WERI-Rb-1 (cell line): ENCODE results near the gene RTP3.

ENCODE experiments used
- DNase-seq: peaks from one replicate; pipeline ENCODE4 v3.0.0-alpha.2; 2020
- H3K27ac ChIP-seq: fragments of 250-450 bp; sonication (Bioruptor Pico); 2 replicates; pipeline ENCODE4 v1.5.1; 2020; ENCODE audit warnings: mild to moderate bottlenecking, moderate library complexity
- H3K27me3 ChIP-seq: fragments of 250-450 bp; sonication (Bioruptor Pico); 2 replicates; pipeline ENCODE4 v1.5.1; 2021; ENCODE audit warnings: mild to moderate bottlenecking, low read depth, moderate library complexity; ENCODE audit not compliant: insufficient read depth, severe bottlenecking
- H3K36me3 ChIP-seq: fragments of 250-450 bp; sonication (Bioruptor Pico); 2 replicates; pipeline ENCODE4 v1.5.1; 2020; ENCODE audit warnings: mild to moderate bottlenecking, moderate library complexity
- H3K4me3 ChIP-seq: 2 replicates; pipeline ENCODE4 v1.5.1; 2011; ENCODE audit warnings: low read depth, mild to moderate bottlenecking, control low read depth, low read length
- H3K9me3 ChIP-seq: fragments of 250-450 bp; sonication (Bioruptor Pico); 2 replicates; pipeline ENCODE4 v1.5.1; 2021; ENCODE audit warnings: mild to moderate bottlenecking, moderate library complexity; ENCODE audit not compliant: severe bottlenecking
- CTCF ChIP-seq: IDR thresholded peaks from 2 replicates; pipeline ENCODE4 v1.5.1; 2011; ENCODE audit warnings: low read depth, mild to moderate bottlenecking, control low read depth, inconsistent platforms, low read length

RTP3 gene

GRCh38 chr3:46463120-46463867 is 34.5 kb upstream of the RTP3 start:
- Histone ChIP-seq H3K27ac (no peak overlapping the region), H3K27me3 (peaks cover 28% of the 10 kb centered on the region), H3K36me3 (no peaks in the 10 kb centered on the region), H3K4me3 (no peak overlapping the region), H3K9me3 (no peaks in the 10 kb centered on the region)
- DNase-seq = no peak
- no peak for TF ChIP-seq CTCF

- Histone ChIP-seq H3K36me3 (no peaks in the 10 kb centered on the region), H3K27me3 (peaks cover 28% of the 10 kb centered on the region), H3K9me3 (no peaks in the 10 kb centered on the region), H3K4me3 (no peak overlapping the region), H3K27ac (no peak overlapping the region)
- TF ChIP-seq CTCF = no peak
- DNase-seq = no peak
These were observed 33.9 kb upstream of the RTP3 start for GRCh38 chr3:46463868-46464241.

DNA sequence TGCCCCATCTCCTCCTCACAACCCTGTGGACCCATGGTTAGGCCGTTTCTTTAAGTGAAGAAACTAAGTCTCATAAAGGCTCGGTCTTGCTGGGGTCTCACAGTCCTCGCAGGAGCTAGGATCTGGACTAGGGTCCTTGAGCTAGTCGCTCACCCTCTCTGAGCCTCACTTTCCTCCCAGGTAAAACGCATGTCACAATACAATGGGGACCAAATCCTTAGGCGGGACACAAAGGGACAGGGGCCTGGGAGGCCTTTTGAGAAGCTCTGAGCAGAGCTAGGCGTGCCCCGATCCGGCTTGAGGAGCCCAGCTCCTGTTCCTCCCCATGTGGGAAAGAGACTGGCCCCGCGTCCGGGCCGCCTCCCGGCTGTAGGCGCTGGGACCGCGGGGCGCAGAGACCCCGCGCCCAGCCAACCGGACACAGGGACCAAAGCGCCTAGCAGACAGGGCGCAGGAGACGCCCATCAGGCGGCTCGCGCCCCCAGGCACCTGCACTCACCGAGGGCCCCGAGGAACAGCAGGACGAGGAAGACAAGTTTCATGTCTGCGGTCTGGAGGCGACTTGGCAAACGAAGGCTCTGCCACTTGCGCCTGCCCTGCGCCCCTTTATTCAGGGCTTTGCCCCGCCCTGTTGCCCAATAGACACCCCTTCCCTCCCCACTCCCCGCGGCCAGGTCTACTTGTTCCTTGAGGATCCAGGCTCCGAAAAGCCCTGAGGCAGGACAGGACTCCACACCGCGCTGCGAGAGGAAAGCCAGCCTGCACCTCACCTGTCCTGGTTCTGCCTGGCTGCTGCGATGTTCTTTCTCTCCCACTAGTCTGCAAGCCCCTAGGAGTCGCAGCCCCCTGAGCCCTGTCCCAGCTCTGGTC is 33.2 kb upstream of the RTP3 start, which contains the start of gene LTF:
Gene LTF (minus strand): TSS at position 580 of the 870 bp plus-strand sequence. CDS start 38 bp downstream, at position 542.
- Histone ChIP-seq H3K27me3 (peaks cover 28% of the 10 kb centered on the region), H3K9me3 (no peaks in the 10 kb centered on the region), H3K27ac (no peak within 1 kb of the TSS), H3K36me3 (no peaks in the 10 kb centered on the region), H3K4me3 (no peak within 1 kb of the TSS)
- no peak for TF ChIP-seq CTCF
- DNase-seq = no peak

GRCh38 chr3:46465196-46465520 is 32.6 kb upstream of the RTP3 start:
- H3K4me3 ChIP-seq = no peak overlapping the region
- no peaks in the 10 kb centered on the region for H3K36me3 ChIP-seq
- H3K27me3 ChIP-seq = peaks cover 28% of the 10 kb centered on the region
- DNase-seq = no peak
- TF ChIP-seq CTCF = no peak
- H3K27ac ChIP-seq = no peak overlapping the region
- no peaks in the 10 kb centered on the region for H3K9me3 ChIP-seq

- TF ChIP-seq CTCF = no peak
- H3K27me3 ChIP-seq = peaks cover 28% of the 10 kb centered on the region
- no peak for DNase-seq
- H3K36me3 ChIP-seq = no peaks in the 10 kb centered on the region
- H3K4me3 ChIP-seq = no peak overlapping the region
- H3K9me3 ChIP-seq = no peaks in the 10 kb centered on the region
- H3K27ac ChIP-seq = no peak overlapping the region
These were observed 31.5 kb upstream of the RTP3 start for GRCh38 chr3:46466273-46466672.
